GM23248 (cell line): ENCODE measurements around the gene ZNF581.

ENCODE experiments used
- EZH2 ChIP-seq: fragments of 200-600 bp; sonication (generic); IDR thresholded peaks from 2 replicates; pipeline ENCODE4 v1.6.1; 2018; ENCODE audit warnings: antibody characterized with exemption, mild to moderate bottlenecking; ENCODE audit not compliant: insufficient read depth, poor library complexity, severe bottlenecking
- EZH2phosphoT487 ChIP-seq: fragments of 200-600 bp; sonication (generic); IDR thresholded peaks from 2 replicates; pipeline ENCODE4 v1.6.1; 2018; ENCODE audit warnings: antibody characterized with exemption, moderate library complexity, mild to moderate bottlenecking, low read depth; ENCODE audit not compliant: insufficient read depth

DNA sequence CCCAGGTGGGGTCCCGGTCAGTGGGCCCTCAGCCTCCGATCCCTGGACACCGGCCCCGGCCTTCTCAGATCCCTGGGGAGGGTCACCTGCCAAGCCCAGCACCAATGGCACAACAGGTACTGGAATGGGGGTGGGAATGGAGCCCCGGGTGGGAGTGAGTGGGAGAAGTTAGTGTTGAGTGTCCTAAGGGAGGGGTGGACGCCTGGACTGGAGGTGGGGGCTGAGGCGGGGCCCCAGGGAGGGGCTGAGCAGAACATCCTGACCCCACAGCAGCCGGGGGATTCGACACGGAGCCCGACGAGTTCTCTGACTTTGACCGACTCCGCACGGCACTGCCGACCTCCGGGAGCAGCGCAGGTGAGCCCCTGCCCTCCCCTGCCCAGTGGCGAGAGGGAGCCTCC lies 49.2 kb downstream of the ZNF581 start:
- TF ChIP-seq EZH2phosphoT487 (no peak), EZH2 (no peak)
